T-helper 9 cell (primary cell): Measurements from ENCODE around the gene VKORC1L1.
"Not testable (repeated sequence)": the region's sequence is repeated elsewhere in the genome, so short reads cannot be mapped to it uniquely, and the experiment has no call there.

Source experiments
- DNase-seq: peaks from one replicate; pipeline ENCODE4 v3.0.0-alpha.2; 2020

Gene VKORC1L1

DNA sequence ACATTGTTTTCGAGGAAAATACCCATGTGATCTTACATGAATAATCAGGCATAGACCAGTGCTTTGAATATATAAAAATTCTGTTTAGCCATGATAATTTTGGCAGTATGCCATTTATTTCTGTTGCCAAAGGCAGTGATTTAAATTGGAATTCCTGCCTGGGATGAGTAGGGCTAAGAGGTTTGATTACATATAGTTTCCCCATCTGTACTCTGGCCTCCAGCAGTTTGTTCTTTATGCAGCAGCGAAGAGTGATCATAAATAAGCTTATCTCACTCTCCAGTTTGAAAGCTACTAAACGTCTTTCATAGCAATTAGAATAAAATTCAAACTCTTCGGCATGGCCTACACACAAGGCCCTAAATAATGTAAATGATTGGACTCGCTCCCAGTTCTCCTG, 72.9 kb downstream of the VKORC1L1 start:
- not testable (repeated sequence) for DNase-seq

DNA sequence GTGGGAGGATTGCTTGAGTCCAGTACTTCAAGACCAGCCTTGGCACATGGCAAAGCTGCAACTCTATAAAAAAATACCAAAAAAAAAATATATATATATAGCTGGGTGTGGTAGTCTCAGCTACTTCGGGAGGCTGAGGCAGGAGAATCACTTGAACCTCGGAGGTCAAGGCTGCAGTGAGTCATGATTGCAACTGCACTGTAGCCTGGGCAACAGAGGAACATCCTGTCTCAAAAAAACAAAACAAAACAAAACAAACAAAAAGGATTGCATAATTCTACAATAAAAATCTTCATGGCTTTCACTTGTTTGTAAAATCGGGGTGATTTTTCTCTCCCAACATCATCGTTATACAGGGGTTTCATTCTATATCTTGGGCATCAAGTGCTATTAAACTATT, 74.0 kb downstream of the VKORC1L1 start:
- no peak for DNase-seq

GRCh38 chr7:65951837-65952578, 79.1 kb downstream of the VKORC1L1 start:
- no peak for DNase-seq

- no peak for DNase-seq
Measured at GRCh38 chr7:65953001-65953720, 80.3 kb downstream of the VKORC1L1 start.

- DNase-seq, result no peak
Measured at GRCh38 chr7:65953890-65954450, 81.1 kb downstream of the VKORC1L1 start.

GRCh38 chr7:65955718-65956117, 82.8 kb downstream of the VKORC1L1 start:
- no peak for DNase-seq

GRCh38 chr7:65960351-65961074, 87.6 kb downstream of the VKORC1L1 start:
- DNase-seq, result no peak

DNA sequence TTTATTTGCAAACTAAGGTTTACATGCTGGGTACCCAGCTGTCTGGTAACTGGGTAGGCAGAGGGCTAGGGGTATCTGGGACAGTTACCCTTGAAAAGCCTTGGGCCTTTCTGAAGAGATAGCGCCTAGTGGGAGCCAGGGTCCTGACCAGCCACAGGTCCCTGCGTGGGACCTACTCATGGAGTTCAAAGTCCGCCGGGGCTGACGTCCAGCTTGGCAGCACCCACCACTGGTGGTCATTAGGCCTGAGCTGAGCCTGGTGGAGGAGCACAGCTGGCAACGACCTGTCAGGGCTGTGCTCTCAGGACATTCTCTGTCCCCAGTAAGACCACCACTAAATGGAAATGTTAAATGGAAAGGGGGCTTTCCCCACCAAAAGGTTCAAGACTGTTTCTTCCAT, 89.2 kb downstream of the VKORC1L1 start:
- no peak for DNase-seq

DNA sequence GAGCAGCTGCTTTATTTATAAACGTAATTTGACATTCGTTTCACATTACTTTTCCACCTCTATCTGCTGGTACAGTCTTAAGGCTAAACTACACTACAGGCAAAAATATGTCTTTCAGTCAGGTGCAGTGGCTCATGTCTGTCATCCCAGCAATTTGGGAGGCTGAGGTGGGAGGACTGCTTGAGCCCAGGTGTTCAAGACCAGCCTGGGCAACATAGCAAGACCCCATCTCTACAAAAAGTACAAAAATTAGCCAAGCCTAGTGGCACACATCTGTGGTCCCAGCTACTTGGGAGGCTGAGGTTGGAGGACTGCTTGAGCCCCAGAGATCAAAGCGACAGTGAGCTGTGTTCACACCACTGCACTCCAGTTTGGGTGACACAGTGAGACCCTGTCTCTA, 91.8 kb downstream of the VKORC1L1 start:
- DNase-seq, result not testable (repeated sequence)

DNA sequence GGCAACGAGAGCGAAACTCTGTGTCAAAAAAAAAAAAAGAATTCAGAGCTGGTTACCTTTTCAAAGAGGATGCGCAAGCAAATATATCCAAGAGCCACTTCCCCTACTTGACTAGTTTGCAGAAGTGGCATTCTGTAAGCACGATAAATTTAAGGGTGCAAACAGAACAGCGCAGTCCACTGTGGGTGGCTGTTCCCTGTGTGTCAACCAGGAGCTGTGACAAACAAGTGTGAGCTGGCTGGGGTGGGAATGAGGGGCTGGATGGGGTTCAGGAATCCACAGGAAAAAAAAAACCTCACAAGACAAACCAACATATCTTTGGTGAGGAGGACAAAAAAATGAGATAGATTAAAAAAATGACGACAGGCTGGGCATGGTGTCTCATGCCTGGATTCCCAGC, 93.3 kb downstream of the VKORC1L1 start:
- DNase-seq, result no peak

GRCh38 chr7:65967361-65968155, 94.7 kb downstream of the VKORC1L1 start:
- DNase-seq, result no peak

DNA sequence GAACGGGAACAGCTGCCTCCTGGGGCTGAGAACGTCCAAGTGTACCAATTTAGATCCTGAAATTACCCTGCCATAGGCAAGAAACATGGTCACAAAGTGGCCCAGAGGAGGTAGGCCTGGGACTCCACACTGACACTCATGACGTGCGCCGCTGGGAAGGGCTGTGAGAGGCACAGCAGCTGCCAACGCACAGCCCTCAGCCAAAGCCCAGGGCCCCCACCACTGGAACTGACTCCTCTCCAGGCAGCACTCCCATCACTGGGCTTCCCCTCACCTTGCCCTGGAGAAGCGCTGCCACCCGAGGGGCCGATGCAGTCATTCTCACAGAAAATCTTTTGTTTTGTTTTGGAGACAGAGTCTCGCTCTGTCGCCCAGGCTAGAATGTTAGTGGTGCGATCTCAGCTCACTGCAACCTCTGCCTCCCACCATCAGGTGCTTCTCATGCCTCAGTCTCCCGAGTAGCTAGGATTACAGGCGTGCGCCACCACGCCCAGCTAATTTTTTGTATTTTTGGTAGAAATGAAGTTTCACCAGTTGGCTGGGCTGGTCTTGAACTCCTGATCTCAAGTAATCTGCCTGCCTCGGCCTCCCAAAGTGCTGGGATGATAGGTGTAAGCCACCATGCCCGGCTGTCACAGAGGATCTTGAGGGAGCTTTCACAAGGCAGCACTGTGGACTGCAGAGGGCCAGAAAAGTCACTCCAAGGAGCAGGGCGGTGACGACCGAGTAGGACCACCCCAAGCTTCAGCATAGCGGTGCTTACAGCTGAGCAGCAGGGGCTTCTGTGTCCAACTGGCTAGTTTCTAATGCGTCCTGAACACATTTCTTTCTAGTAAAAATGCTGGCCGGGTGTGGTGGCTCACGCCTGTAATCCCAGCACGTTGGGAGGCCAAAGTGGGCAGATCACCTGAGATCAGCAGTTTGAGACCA, 95.6 kb downstream of the VKORC1L1 start:
- no peak for DNase-seq

GRCh38 chr7:65971021-65971420, 98.1 kb downstream of the VKORC1L1 start:
- no peak for DNase-seq

GRCh38 chr7:65972976-65973375, 100.1 kb downstream of the VKORC1L1 start:
- DNase-seq, result no peak

DNA sequence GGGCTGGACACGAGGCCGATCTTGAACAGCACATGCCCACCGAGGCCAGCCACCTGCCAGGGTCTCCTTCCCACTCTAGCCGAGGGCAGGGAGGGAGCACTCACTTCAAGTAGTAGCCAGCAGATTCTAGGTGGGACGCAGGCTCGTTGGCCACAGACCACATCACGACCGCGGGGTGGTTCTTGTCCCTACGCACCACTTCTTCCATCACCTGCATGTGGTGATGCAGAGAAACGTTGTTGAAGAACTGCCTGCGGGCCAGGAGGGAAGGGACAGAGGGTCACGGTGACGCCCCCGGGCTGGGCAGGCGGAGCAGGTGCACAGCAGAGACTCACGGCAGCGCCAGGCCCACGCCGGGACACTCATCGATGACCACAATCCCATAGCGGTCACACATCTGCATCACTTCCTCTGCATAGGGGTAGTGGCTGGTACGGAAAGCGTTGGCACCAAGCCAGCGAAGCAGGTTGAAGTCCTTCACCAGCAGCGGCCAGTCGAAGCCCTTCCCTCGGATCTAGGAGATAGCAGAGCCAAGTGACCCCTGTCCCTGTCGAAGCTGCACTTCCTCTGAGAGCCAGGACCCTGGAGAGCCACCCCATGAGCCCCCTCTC, 101.4 kb downstream of the VKORC1L1 start:
- DNase-seq, result no peak

GRCh38 chr7:65974876-65975275, 102.0 kb downstream of the VKORC1L1 start:
- DNase-seq, result no peak

- DNase-seq, result no peak
Measured at GRCh38 chr7:65975814-65976445, 103.1 kb downstream of the VKORC1L1 start.

DNA sequence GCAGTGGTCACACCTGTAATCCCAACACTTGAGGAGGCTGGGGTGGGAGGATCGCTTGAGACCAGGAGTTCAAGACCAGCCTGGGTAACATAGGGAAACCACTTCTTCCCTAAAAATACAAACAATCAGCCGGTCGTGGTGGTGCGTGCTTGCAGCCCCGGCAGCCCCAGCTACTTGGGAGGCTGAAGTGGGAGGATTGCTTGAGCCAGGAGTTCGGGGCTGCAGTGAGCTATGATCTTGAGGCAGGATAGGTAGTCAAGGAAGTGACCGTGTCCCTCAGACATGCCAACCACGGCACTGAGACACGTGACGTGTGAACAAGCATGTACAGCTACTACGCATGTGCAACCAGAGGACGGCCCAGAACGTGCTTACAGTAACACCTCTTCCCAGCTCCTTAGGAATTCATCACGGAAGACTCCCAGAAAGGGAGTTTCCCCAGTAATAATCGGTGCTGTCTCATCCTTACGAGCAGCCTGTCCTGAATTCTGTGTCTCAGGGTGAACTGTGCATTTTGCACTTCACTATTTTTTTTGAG, 103.9 kb downstream of the VKORC1L1 start:
- DNase-seq, result no peak

GRCh38 chr7:65978891-65979582, 106.2 kb downstream of the VKORC1L1 start:
- DNase-seq, result no peak
